MM.1S (cell line): ENCODE data around the gene CFAP54.

ENCODE experiments used
- DNase-seq: peaks from one replicate; pipeline ENCODE4 v3.0.0-alpha.2; 2015
- H2AFZ ChIP-seq: fragments of 300-600 bp; sonication (generic); 2 replicates; pipeline ENCODE4 v1.6.0; 2016; ENCODE audit warnings: antibody characterized with exemption, low read length
- H3F3A ChIP-seq: fragments of 300-600 bp; sonication (generic); 2 replicates; pipeline ENCODE4 v1.6.1; 2016; ENCODE audit warnings: mild to moderate bottlenecking, antibody characterized with exemption, low read length, moderate library complexity, mixed read lengths; ENCODE audit not compliant: insufficient read depth
- H3K27ac ChIP-seq: fragments of 300-600 bp; sonication (generic); 2 replicates; pipeline ENCODE4 v1.5.1; 2016; ENCODE audit warnings: mild to moderate bottlenecking, low read length
- H3K27me3 ChIP-seq: fragments of 300-600 bp; sonication (generic); replicated peaks from 2 replicates; pipeline ENCODE4 v1.6.0; 2016; ENCODE audit warnings: low read length; ENCODE audit not compliant: insufficient read depth
- H3K36me3 ChIP-seq: fragments of 300-600 bp; sonication (generic); replicated peaks from 2 replicates; pipeline ENCODE4 v1.6.1; 2016; ENCODE audit warnings: mild to moderate bottlenecking, low read length, mixed read lengths; ENCODE audit not compliant: insufficient read depth
- H3K4me1 ChIP-seq: fragments of 300-600 bp; sonication (generic); 2 replicates; pipeline ENCODE4 v1.6.1; 2016; ENCODE audit warnings: low read length, mixed read lengths
- H3K4me2 ChIP-seq: fragments of 300-600 bp; sonication (generic); 2 replicates; pipeline ENCODE4 v1.6.0; 2016; ENCODE audit warnings: low read depth, low read length
- H3K4me3 ChIP-seq: fragments of 300-600 bp; sonication (generic); 2 replicates; pipeline ENCODE4 v1.5.1; 2016; ENCODE audit warnings: low read length, mixed read lengths
- H3K79me2 ChIP-seq: fragments of 300-600 bp; sonication (generic); 2 replicates; pipeline ENCODE4 v1.6.1; 2016; ENCODE audit warnings: mixed run types, low read length, mixed read lengths
- H3K9ac ChIP-seq: fragments of 300-600 bp; sonication (generic); 2 replicates; pipeline ENCODE4 v1.6.1; 2016; ENCODE audit warnings: low read length, mixed read lengths
- H3K9me2 ChIP-seq: fragments of 300-600 bp; sonication (generic); replicated peaks from 2 replicates; pipeline ENCODE4 v1.6.1; 2016; ENCODE audit warnings: mild to moderate bottlenecking, low read length, mixed read lengths; ENCODE audit not compliant: insufficient read depth
- H3K9me3 ChIP-seq: fragments of 300-600 bp; sonication (generic); replicated peaks from 2 replicates; pipeline ENCODE4 v1.6.1; 2016; ENCODE audit warnings: mild to moderate bottlenecking, low read length, mixed read lengths; ENCODE audit not compliant: insufficient read depth
- H4K20me1 ChIP-seq: fragments of 300-600 bp; sonication (generic); 2 replicates; pipeline ENCODE4 v1.6.1; 2016; ENCODE audit warnings: mild to moderate bottlenecking, low read length, moderate library complexity, mixed read lengths; ENCODE audit not compliant: insufficient read depth
- CTCF ChIP-seq: fragments of 300-600 bp; sonication (generic); IDR thresholded peaks from 2 replicates; pipeline ENCODE4 v1.5.1; 2016; ENCODE audit warnings: antibody characterized with exemption, low read length, mixed read lengths
- EZH2 ChIP-seq: fragments of 300-600 bp; sonication (generic); optimal IDR thresholded peaks from 2 replicates; pipeline ENCODE3; 2017; ENCODE audit warnings: low read depth, mild to moderate bottlenecking, antibody characterized with exemption, low read length, mixed read lengths
- EZH2phosphoT487 ChIP-seq: fragments of 300-600 bp; sonication (generic); IDR thresholded peaks from 2 replicates; pipeline ENCODE4 v1.6.1; 2018; ENCODE audit warnings: antibody characterized with exemption, low read length

CFAP54 gene

GRCh38 chr12:96503976-96504375 lies 14.6 kb downstream of the CFAP54 start:
- Histone ChIP-seq H3K4me2 (peak overlapping the region; percentile 81), H3K36me3 (no peaks in the 10 kb centered on the region), H2AFZ (peak overlapping the region; percentile 32; the same call in 1 of the 2 replicates), H4K20me1 (no peaks in the 10 kb centered on the region), H3F3A (peaks cover 55% of the 10 kb centered on the region), H3K4me1 (peaks cover 68% of the 10 kb centered on the region), H3K27ac (peak overlapping the region; percentile 96; the same call in 1 of the 2 replicates), H3K79me2 (no peaks in the 10 kb centered on the region), H3K27me3 (no peaks in the 10 kb centered on the region), H3K9me3 (no peaks in the 10 kb centered on the region), H3K9ac (no peak overlapping the region), H3K9me2 (no peaks in the 10 kb centered on the region), H3K4me3 (no peak overlapping the region)
- DNase-seq: no peak
- no peak for TF ChIP-seq CTCF
- TF ChIP-seq EZH2phosphoT487: no peak
- TF ChIP-seq EZH2: no peak

GRCh38 chr12:96506776-96507175 lies 17.4 kb downstream of the CFAP54 start:
- DNase-seq: peak; percentile 85
- H3F3A ChIP-seq: peaks cover 36% of the 10 kb centered on the region
- no peak overlapping the region for H3K4me3 ChIP-seq
- H3K27ac ChIP-seq: peak overlapping the region; percentile 65
- H3K4me1 ChIP-seq: peaks cover 57% of the 10 kb centered on the region
- H4K20me1 ChIP-seq: no peaks in the 10 kb centered on the region
- no peak overlapping the region for H2AFZ ChIP-seq
- H3K79me2 ChIP-seq: no peaks in the 10 kb centered on the region
- no peaks in the 10 kb centered on the region for H3K36me3 ChIP-seq
- peak overlapping the region; percentile 44; the same call in 1 of the 2 replicates for H3K4me2 ChIP-seq
- TF ChIP-seq EZH2: no peak
- no peak for TF ChIP-seq EZH2phosphoT487
- TF ChIP-seq CTCF: no peak
- no peaks in the 10 kb centered on the region for H3K9me3 ChIP-seq
- no peak overlapping the region for H3K9ac ChIP-seq
- no peaks in the 10 kb centered on the region for H3K9me2 ChIP-seq
- no peaks in the 10 kb centered on the region for H3K27me3 ChIP-seq

GRCh38 chr12:96510306-96510764 lies 21.0 kb downstream of the CFAP54 start:
- Histone ChIP-seq H3K27ac (no peak overlapping the region), H2AFZ (no peak overlapping the region), H3K79me2 (no peaks in the 10 kb centered on the region), H3K9me3 (no peaks in the 10 kb centered on the region), H3K9me2 (no peaks in the 10 kb centered on the region), H3K27me3 (no peaks in the 10 kb centered on the region), H3K9ac (no peak overlapping the region), H3F3A (peaks cover 8% of the 10 kb centered on the region), H3K4me2 (no peak overlapping the region), H3K36me3 (no peaks in the 10 kb centered on the region), H4K20me1 (no peaks in the 10 kb centered on the region), H3K4me1 (peaks cover 30% of the 10 kb centered on the region), H3K4me3 (no peak overlapping the region)
- no peak for DNase-seq
- TF ChIP-seq EZH2 (no peak), EZH2phosphoT487 (no peak), CTCF (no peak)
